GM19452 (cell line): ENCODE measurements around the gene CDH23.
"Not testable (repeated sequence)": the region's sequence is repeated elsewhere in the genome, so short reads cannot be mapped to it uniquely, and the experiment has no call there.

Experiments
- ATAC-seq: cut with Tn5 transposase; IDR thresholded peaks from one replicate; pipeline ENCODE4 v1.9.1; 2021; ENCODE audit not compliant: unreplicated experiment

The CDH23 gene

DNA sequence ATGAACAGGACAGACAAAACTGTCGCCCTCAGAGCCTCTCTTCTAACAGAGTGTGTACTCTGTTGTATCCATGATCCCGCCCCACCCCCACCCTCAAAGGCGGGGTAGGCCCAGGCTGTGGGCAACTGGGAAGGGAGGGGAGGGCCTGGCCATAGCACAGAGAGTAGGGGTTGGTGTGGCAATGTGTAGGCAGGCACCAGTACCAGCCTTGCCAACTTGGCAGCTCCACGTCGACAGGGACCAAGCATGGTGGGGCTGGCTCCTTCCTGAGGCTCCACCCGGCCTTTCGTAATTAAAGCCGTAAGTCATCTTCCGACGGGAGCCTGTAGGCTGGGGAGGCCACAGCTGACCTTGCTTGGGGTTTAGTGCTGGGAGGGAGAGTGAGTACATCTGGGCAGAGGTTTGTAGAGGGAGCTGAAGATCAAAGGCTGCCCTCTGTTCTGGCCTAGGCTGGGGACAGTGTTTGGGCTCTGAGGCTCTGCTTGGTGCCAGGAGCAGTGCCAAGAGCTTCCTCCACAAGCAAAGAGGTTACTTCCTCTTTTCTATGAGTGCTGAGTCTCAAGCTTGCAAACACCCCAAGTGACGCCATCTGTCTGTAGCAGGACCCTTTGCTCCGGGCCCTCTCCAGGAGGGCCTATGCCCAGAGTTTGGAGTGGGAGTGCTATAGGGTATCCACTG, 201.2 kb downstream of the CDH23 start:
- no peak for ATAC-seq

DNA sequence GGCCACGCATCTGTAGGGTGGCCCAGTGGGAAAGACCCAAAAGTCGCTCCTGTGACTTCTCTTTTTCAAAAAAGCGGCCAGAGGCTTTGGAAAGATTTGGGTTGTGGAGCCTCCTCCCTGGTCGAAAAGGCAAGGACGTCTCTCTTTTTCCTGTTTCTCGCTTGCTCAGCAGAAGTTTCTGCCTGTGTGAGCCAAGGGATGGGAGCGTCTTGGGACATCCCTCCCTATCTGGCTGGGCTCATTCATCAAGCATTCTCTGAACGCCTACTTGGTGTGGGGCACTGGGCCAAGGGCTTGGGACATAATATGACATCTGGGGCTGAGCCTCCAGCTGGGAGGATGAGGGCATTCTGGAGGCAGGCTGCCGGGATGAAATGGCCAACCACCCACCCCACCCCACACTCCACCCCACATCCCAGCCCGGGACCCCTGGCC, 201.9 kb downstream of the CDH23 start:
- ATAC-seq = no peak

DNA sequence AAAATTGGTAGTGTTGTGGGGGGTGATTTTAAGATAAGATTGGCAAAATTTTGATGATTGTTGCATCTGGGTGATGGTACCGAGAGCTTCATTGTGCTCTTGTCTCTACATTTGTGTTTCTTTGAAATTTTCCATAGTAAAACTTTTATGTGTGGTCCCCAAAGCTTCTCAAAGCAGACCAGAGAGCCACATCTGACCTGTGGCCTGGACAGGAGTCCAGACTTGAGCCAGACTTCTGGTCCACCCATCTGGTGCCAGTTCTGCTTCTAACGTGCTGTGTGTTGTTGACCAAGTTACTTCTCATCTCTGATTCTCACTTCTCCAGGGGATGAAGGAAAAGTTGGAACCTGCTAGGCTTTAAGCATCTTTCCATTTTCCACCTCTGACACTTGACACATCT, 202.8 kb downstream of the CDH23 start:
- no peak for ATAC-seq

DNA sequence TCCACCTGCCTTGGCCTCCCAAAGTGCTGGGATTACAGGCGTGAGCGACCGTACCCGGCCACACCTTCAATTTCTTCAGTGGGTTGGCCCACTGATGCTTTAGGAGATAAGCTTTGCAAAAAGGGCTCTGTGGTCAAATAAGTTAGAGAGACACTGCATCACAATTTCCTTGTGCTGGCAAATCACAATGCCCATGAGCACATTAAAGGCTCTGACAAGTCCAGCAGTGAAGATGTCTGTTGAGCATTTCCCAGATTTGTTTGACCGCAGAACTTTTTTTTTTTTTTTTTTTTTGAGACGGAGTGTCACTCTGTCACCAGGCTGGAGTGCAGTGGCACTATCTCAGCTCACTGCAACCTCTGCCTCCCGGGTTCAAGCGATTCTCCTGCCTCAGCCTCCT, 203.5 kb downstream of the CDH23 start:
- not testable (repeated sequence) for ATAC-seq

DNA sequence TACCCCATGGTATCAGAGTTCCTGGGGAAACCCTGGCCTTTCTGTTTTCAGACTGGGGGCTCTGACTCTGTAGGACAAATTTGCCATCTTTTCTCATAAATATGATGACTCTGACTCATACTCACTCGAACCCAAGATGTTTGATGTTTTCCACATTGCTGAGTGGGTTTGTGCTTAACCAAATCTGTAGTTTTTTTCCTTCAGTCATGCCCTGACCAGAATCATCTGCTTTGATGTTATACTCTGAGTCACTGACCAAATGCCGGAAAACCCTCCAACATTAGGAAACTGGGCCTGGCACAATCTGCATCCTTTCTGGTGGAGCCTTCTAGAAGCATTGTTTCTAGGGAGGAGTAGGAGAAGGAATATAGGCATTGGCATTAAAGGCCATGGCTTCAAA, 204.1 kb downstream of the CDH23 start:
- ATAC-seq = no peak

DNA sequence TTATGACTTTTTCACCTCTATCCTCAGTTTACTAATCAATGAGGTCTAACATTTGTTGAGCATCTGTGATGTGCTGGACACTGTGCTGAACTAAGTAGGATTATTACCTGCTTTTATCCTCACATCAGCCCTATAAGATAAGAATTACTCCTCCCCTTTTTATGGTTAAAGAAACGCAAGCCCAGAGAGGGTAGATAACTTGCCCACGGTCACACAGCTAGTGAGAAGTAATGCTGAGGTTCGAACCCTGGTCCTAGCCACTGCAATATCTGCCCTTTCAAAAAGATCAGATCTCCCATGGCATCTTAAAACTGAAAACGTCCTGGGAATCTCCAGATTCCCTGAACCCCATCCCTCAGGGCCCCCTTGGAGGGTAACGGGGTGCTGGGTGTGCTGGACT, 204.6 kb downstream of the CDH23 start:
- ATAC-seq = no peak

DNA sequence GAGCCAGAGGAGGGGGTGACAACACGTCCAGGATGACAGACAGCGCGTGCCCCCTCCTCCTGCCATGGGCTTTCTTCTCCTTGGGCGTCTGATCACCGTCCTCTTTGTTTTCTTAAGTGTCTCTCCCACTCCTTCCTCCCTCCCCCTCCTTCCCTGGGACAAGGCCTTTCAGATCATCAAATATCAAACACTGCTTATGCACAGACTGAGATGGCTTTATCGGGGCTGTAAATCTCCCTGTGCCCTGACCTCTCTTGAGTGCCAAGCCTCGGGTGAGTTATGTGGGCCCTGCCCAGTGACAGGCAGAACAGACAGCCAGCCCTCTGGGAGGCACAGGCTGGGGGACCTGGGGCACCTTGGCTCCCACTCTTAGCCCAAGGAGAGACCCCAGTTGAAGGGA, 206.4 kb downstream of the CDH23 start:
- no peak for ATAC-seq

DNA sequence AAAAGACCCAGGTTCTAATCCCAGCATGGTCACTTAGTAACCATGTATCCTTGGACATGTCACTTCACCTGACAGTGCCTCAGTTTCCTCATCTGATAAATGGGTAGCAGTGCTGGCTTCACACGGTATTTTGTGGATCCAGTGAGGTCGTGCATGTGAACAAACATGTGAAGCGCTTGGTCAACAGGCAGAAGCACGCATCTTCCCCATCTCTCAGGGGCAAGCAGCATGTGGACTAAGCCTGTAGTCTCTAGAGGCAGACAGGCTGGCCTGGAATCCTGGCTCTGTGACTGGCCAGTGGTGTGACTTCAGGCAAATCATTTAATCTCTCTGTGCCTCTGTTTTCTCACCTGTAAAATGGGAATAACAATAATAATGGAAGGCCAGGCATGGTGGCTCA, 207.0 kb downstream of the CDH23 start:
- no peak for ATAC-seq

DNA sequence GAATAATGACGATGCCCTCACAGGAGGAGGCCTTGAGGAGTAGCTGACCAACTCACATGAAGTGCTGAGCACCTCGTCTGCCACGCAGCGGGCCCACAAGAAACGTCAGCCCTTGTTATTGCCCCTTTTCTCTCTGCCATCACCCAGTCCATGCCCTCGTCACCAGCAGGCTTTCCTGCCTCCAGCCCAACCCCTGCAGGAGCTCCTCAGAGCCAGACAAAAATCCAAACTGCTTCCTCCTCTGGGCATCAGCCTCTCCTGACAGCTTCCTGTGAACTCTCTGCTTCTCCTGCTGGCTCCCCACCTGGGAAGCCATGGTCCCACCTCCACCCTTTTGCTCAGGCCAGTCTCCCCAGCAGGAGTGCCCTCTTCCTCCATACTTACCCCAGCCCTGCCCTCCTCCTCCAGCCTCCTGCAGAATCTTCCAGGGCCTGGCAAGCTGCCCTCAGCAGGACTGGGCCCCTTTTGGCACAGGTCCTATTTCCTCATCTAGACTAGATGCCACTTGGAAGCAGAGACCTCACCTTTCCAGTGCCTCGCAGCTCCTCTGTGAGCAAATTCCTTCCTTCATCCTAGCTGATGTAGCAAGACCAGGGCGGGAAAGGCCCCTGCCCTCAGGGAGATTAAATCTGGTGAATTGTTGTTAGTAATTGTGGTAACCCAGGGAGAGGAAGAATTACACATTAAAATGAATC, 207.8 kb downstream of the CDH23 start:
- no peak for ATAC-seq

DNA sequence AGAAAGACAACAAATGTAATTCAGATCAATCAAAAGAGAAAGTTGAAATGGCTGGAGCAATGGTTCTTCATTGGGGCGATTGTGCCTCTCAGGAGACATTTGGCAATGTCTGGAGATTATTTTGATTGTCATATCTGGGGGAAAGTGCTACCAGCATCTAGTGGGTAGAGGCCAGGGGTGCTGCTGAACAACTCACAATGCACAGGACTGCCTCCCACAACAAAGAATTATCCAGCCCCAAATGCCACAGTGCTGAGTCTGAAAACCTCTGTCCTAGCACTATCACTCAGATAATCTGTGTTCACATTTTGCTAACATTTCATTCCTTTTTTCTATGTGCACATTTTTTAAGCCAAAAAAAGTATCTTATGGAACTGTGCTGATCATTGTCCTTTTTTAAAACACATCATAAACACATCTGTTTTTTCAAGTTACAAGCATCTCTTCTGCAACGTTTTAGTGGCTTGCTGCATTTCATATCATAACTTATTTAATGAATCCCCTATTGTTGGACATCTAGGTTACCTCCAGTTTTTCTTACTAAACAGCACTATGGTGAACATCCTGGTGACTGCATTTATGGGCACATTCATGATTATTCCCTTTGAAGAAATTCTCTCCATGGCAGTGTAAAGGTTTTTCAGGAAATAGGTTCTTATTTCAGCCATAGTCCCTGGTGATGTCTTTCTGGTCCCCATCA, 208.7 kb downstream of the CDH23 start:
- no peak for ATAC-seq

DNA sequence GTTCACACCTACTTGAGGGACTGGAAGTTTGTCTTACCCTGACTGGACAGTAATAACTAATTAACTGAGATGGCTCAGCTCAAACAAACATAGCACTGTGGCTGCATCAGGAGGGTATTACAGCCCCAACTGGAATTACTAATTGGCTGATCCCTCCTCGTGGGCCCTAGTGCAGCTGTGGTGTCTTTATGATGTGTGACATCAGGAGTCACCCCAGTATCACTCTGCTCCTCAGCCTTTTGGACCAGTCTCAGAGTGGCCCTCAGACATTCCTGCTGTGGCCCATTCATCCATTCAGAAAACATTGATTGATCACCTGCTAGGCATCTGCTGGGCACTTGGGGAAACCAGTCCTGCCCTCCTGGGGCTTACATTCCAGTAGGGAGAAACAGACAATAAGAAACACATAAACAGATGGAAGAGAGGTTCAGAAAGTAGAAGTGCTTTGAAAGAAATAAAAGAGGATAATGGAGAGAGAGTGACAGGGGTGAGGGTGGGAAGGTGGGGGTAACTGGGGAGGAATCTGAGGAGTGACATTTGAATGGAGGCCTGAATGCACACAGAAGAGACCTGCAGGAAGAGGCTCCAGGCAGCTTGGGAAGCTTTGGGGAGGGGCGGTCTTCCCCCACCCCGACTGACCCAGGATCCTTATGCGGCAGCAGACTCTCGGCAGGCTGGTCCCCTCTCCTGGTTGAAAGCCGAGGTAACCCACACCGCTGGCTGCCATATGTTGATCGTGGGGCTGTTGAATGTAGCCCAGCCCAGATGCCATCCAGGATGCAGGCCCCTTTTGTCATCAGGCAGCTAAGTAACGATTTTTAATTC, 209.7 kb downstream of the CDH23 start:
- no peak for ATAC-seq

DNA sequence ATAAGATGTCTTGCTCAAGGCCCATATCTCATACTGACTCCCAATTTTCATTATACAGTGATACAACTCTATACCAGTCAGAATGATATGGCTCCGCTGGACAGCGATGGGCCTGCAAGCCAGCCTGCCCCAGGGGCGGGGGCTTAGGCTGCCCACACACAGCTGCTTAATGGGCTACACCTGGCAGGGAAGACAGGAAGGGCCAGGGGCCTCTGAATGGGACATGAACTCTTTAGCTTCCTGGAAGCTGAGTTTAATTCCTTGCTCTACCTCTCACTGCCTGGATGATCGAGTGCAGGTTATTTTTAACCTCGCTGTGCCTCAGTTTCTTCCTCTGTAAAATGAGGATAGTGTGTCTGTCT, 210.3 kb downstream of the CDH23 start:
- ATAC-seq = no peak

DNA sequence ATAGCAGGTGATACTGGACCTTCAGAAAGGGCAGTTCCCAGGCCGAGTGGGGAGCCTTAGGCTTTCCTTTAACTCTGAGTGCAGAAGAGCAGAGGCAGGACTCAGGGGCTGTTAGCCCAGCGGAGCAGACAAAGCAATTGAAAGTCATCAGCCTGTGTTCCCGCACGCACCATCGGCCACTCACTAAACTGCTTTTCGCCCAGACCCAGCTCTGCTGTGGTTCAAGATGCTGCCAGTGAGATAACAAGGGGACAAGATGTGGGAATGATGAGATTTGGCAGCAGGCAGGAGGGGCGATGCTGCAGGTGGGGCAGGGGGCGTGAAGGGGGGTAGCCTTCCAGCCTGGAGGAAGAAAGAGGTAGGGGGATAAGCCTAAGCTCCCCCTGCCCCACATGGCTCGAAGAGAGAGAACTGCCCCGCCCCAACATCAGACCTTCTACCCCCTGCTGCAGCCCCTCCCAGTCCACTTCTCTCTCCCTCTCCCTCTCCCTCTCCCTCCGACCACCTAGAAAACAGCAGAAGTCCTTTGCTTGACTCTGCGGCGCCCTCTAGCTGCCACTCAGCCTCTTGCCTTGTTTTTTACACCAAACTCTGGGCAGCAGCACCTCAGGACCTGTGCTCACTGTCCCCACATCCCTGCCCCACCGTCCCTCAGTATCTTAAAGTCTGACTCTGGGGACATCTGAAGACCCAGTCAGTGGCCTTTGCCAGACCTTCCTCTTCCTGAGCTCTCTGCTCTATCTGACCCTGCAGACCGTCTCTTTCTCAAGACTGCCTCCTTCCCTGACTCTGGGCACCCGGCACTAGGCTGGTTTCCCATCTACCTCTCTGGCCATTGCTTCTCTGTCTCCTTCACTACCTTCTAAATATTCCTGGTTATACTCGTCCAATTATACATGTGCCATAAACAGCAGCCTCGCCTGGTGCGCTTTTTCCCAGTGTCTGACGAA, 212.4 kb downstream of the CDH23 start:
- ATAC-seq = no peak

DNA sequence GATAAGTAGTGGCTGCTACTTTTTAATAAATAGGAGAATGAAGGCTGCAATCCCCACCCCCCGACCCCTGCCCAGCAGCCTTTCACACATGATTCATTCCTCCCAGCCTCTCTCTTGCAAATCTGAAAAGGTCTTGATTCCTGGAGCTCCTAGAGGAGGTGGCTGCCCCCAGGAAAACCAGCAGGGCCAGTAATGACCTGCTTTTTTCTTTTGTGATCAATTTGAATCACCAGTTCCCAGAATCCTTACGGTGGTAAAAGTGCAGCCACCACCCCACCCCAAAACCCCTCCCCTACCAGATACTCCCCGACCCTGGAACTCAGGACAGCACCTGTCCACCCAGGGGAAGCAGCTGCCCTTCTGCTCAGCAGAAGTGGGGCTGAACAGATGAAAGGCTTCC, 213.9 kb downstream of the CDH23 start:
- no peak for ATAC-seq

DNA sequence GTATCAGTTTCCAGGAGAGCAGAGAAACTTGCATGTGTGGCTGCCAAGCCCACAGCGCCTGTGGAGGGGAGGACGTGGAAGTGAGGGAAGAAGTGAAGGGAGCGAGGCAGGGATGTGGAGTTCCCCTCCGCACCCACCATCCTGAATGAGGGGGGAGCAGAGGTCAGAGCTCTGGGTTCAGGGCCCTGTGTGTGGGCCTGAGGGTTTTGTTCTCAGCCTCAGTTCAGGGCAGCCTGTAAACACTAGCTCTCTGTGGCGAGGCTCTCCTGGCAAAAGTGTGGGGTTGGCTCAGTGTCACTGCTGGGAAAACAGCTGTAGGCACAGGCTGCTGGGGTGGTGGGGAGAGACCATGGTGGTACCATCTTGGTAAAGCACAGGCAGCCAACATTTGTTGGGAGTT, 214.4 kb downstream of the CDH23 start:
- no peak for ATAC-seq

DNA sequence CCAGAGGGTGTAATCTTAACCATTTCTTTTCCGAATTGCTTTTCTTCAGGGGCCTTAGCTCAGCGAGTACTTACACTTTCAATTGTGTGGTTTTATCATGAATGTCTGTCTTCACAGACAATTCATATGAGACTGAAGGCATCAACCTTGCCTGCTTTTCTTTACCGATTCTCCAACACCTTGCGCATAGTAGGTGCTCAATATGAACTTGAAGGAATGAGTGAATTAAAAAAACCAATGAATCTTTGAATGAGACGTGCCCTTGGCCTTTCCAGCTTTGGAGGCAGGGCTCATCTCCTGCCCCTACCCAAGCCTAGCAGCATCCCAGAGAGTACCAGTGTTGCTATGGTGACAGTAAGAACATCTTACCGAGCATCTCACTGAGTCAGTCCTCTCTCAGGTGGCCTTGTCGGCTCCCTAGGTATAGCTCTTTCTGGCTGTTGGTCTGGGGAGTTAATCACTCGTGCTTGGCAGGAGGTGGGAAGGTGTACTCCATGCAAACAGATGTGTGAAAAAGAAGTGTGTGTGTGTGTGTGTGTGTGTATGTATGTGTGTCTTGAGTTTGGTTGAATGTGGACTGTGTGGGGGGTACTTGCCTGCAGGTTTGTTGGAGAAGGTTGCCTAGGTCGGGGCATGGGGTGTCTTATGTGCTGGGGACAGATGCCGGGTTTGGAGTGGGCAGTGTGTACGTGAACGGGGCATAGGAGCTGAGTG, 215.1 kb downstream of the CDH23 start:
- no peak for ATAC-seq

DNA sequence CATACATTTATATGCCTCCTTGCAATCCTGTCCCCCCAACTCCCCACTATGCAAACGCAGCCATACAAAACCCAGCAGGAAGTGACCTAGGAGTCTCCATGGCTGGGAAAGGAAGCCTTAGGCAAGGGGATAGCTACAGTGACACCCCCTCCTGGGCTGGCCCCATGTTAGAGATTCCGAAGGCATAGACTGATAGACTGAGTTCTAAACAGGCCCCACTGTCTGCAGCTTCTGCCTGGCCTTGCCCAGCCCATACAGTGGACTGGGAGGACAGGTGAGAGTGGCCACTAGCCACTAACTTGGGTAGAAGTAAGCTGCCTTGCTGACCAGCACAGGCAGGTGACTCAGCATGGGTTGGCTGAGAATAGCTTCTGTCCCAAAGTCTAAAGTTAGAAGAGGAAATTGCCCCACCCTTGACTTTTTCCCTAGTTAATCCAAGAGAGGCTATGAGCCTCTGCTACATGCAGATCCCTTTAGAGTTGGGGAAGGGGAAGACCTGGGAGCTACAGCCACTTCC, 216.6 kb downstream of the CDH23 start:
- no peak for ATAC-seq

DNA sequence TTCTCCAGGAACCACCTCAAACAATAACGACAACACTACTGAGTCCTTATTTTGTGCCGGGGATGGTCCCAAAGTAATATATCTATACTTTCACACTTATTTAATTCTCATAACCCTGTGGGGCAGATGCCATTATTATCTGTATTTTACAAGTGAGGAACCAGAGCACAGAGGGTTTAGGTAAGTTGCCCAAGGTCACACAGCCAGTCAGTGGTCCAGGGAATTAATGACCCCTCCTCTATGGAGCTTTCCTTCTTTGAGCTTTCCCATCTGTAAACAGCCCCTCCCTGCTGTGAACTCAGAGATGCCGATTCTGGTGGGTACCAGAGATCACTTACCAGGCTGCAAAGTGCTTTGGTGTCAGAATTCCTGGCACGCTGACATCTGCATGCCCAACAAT, 217.2 kb downstream of the CDH23 start:
- no peak for ATAC-seq

DNA sequence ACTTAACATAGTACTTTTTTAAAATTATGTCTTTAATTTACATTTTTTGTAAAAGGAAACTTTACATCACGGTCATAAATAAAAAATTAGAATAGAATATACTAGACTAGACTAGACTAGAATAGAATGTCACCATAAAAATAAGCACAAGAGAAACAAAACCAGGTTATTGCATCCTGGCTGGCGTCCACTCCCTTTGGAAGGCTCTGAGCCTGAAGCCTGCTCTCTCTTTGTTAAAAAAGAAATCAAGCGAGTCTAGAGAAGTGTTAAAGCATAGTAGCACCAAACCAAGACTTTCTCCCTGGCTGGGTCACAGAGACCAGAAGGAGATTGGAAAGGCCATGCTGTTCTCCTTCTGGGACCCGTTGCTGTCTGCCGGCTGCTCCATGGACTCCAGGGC, 218.2 kb downstream of the CDH23 start:
- no peak for ATAC-seq
